ENCODE measurements around the gene RAB6A.
"Not testable (repeated sequence)": the region's sequence is repeated elsewhere in the genome, so short reads cannot be mapped to it uniquely, and the experiment has no call there.

Gene RAB6A

DNA sequence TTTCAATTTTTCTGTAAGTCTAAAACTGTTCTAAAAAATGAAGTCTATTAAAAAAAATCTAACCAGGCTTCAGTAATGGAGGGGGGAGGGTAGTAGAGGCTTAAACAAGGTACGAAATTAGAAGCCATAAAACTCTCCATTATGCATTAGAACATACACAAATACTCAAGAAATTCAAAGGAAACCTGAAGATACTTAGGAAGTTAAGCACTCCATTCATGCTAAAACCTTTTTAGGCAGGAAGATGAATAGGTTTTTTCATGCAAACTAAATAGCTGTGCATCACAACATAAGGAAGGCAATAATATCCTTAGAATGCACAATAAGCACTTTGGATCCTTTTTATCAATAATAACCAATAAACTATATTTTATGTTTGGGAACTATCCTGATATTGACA lies 2.4 kb downstream of the RAB6A start:
- no peak for TF ChIP-seq EZH2 (IDR thresholded peaks at IDR 0.05)
- TF ChIP-seq FOXP2 (optimal IDR thresholded peaks at IDR 0.05; ENCODE audit: control extremely low read depth, extremely low read length, insufficient read depth) = no peak
- H3K4me3 ChIP-seq = peak overlapping the region; percentile 96
- H3K36me3 ChIP-seq (ENCODE audit: insufficient read depth, low read length) = 0 out of 2 replicates have a peak, but pooled peaks cover 3% of the 10 kb centered on the region
- H3K27ac ChIP-seq = 0 out of 2 replicates have a peak overlapping the region, but pooled peaks have one; percentile 5
- DNase-seq (ENCODE audit: low read depth, low spot score) = no peak
- H3K9ac ChIP-seq (ENCODE audit: insufficient read length) = peak overlapping the region; percentile 93
- no peaks in the 10 kb centered on the region for H3K9me3 ChIP-seq (ENCODE audit: low read depth, low read length)

DNA sequence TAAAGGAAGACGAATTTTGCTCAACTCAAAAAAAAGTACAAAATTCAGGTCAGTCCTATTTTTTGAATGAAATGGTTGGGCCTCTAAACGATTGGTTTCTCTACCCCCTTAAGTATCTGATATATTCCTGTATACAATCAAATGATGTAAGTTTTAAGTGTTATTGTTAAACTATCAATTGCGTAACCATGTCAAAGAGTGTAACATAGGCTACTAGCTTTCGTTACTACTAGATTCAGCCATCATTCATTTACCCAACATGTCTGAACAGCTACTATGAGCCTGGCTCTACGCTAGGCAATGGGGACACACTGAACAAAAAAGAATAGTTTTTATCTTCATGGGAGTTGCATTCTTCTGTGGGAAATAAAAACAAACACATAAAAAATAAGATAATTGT lies 3.3 kb downstream of the RAB6A start:
- TF ChIP-seq EZH2 (IDR thresholded peaks at IDR 0.05) = no peak
- TF ChIP-seq FOXP2 (optimal IDR thresholded peaks at IDR 0.05; ENCODE audit: control extremely low read depth, extremely low read length, insufficient read depth) = no peak
- no peak for TF ChIP-seq POLR2AphosphoS5 (IDR thresholded peaks at IDR 0.05; ENCODE audit: borderline replicate concordance, low read depth, low read length)
- no peak for DNase-seq (ENCODE audit: low read depth, low spot score)
- H3K9ac ChIP-seq (ENCODE audit: insufficient read length) = no peak overlapping the region
- no peaks in the 10 kb centered on the region for H3K9me3 ChIP-seq (ENCODE audit: low read depth, low read length)
- H3K36me3 ChIP-seq (ENCODE audit: insufficient read depth, low read length) = 0 out of 2 replicates have a peak, but pooled peaks cover 3% of the 10 kb centered on the region
- peak overlapping the region; percentile 96; the same call in 1 of the 2 replicates for H3K4me3 ChIP-seq
- no peak overlapping the region for H3K27ac ChIP-seq

DNA sequence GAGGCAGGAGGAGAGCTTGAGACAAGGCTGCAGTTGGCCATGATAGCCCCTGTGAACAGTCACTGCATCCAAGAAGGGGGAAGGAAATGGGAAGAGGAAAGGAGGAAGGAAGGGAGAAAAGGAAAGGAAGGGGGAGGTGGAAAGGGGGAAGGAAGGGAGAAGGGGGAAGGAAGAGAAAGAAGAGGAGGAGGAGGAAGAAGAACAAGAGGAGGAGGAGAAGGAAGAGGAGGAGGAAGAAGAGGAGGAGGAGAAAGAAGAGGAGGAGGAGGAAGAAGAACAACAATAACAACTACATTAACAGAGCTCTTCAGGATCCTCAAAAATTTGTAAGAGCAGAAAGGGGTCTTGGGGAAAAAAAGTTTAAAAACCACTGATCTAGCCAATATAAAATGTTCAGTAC lies 5.2 kb downstream of the RAB6A start:
- Histone ChIP-seq H3K27ac (no peak overlapping the region), H3K4me3 (no peak overlapping the region), H3K36me3 (ENCODE audit: insufficient read depth, low read length) (0 out of 2 replicates have a peak, but pooled peaks cover 3% of the 10 kb centered on the region), H3K9me3 (ENCODE audit: low read depth, low read length) (no peaks in the 10 kb centered on the region), H3K9ac (ENCODE audit: insufficient read length) (no peak overlapping the region)
- DNase-seq (ENCODE audit: low read depth, low spot score) = no peak
- no peak for TF ChIP-seq POLR2AphosphoS5 (IDR thresholded peaks at IDR 0.05; ENCODE audit: borderline replicate concordance, low read depth, low read length)

DNA sequence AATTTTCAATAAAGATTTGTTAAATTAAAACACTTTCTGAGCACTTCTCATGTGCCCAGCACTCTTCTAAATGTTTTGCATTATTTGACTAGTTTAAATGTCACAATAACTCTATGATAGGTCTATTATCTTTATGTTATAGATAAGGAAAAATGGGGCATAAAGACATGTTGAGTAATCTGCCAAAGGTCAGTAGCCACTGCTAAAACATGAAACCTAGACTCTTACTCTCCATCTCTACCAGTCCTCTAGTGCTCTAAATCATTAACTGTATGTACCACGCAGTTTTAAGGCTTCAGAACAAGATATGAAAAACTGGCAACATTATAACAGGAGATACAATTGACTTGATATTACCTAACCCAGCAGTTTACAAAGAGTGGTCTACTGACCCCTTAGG lies 6.9 kb downstream of the RAB6A start:
- DNase-seq (ENCODE audit: low read depth, low spot score) = no peak
- Histone ChIP-seq H3K27ac (0 out of 2 replicates have a peak overlapping the region, but pooled peaks have one; percentile 35), H3K9me3 (ENCODE audit: low read depth, low read length) (no peaks in the 10 kb centered on the region), H3K9ac (ENCODE audit: insufficient read length) (no peak overlapping the region), H3K4me3 (no peak overlapping the region), H3K36me3 (ENCODE audit: insufficient read depth, low read length) (0 out of 2 replicates have a peak, but pooled peaks cover 3% of the 10 kb centered on the region)
- no peak for TF ChIP-seq POLR2AphosphoS5 (IDR thresholded peaks at IDR 0.05; ENCODE audit: borderline replicate concordance, low read depth, low read length)
- TF ChIP-seq EZH2 (IDR thresholded peaks at IDR 0.05) = no peak
- no peak for TF ChIP-seq FOXP2 (optimal IDR thresholded peaks at IDR 0.05; ENCODE audit: control extremely low read depth, extremely low read length, insufficient read depth)

GRCh38 chr11:73752903-73753302 lies 8.0 kb downstream of the RAB6A start:
- Histone ChIP-seq H3K36me3 (ENCODE audit: insufficient read depth, low read length) (0 out of 2 replicates have a peak, but pooled peaks cover 3% of the 10 kb centered on the region), H3K27ac (no peak overlapping the region), H3K9ac (ENCODE audit: insufficient read length) (no peak overlapping the region), H3K9me3 (ENCODE audit: low read depth, low read length) (no peaks in the 10 kb centered on the region), H3K4me3 (no peak overlapping the region)
- TF ChIP-seq FOXP2 (optimal IDR thresholded peaks at IDR 0.05; ENCODE audit: control extremely low read depth, extremely low read length, insufficient read depth) = no peak
- no peak for TF ChIP-seq POLR2AphosphoS5 (IDR thresholded peaks at IDR 0.05; ENCODE audit: borderline replicate concordance, low read depth, low read length)
- no peak for DNase-seq (ENCODE audit: low read depth, low spot score)

GRCh38 chr11:73752216-73752867 lies 8.5 kb downstream of the RAB6A start:
- Histone ChIP-seq H3K9ac (ENCODE audit: insufficient read length) (no peak overlapping the region), H3K27ac (no peak overlapping the region), H3K4me3 (no peak overlapping the region), H3K36me3 (ENCODE audit: insufficient read depth, low read length) (0 out of 2 replicates have a peak, but pooled peaks cover 3% of the 10 kb centered on the region), H3K9me3 (ENCODE audit: low read depth, low read length) (no peaks in the 10 kb centered on the region)
- no peak for TF ChIP-seq FOXP2 (optimal IDR thresholded peaks at IDR 0.05; ENCODE audit: control extremely low read depth, extremely low read length, insufficient read depth)
- no peak for TF ChIP-seq EZH2 (IDR thresholded peaks at IDR 0.05)
- no peak for TF ChIP-seq POLR2AphosphoS5 (IDR thresholded peaks at IDR 0.05; ENCODE audit: borderline replicate concordance, low read depth, low read length)
- DNase-seq (ENCODE audit: low read depth, low spot score) = no peak

DNA sequence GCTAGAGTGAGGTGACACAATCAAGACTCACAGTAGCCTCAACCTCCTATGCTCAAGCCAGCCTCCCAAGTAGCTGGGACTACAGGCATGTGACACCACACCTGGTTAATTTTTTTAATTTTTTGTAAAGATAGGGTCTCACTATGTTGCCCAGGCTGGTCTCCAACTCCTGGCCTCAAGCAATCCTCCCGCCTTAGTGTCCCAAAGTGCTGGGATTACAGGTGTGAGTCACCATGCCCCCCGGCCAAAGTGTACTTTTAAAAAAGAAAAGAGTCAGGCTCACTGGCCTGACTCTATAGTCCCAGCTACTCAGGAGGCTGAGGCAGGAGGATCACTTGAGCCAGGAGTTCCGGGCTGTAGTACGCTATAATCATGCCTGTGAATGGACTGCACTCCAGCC lies 10.0 kb downstream of the RAB6A start:
- H3K9ac ChIP-seq (ENCODE audit: insufficient read length); DNase-seq (ENCODE audit: low read depth, low spot score); H3K27ac ChIP-seq; H3K9me3 ChIP-seq (ENCODE audit: low read depth, low read length); H3K36me3 ChIP-seq (ENCODE audit: insufficient read depth, low read length); H3K4me3 ChIP-seq: not testable (repeated sequence)

DNA sequence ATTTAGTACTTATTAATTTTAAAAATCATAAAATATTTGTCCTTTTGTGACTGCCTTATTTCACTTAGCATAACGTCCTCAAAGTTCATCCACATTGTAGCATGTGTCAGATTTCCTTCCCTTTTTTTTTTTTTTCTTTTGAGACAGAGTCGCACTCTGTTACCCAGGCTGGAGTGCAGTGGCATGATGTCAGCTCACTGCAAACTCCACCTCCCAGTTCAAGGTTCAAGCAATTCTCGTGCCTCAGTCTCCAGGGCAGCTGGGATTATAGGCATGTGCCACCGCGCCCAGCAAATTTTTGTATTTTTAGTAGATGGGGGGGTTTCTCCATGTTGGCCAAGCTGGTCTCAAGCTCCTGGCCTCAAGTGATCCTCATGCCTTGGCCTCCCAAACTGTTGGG lies 10.6 kb downstream of the RAB6A start:
- Histone ChIP-seq H3K36me3 (ENCODE audit: insufficient read depth, low read length) (no peaks in the 10 kb centered on the region), H3K27ac (no peak overlapping the region), H3K9me3 (ENCODE audit: low read depth, low read length) (no peaks in the 10 kb centered on the region), H3K9ac (ENCODE audit: insufficient read length) (no peak overlapping the region), H3K4me3 (no peak overlapping the region)
- DNase-seq (ENCODE audit: low read depth, low spot score) = no peak
- no peak for TF ChIP-seq FOXP2 (optimal IDR thresholded peaks at IDR 0.05; ENCODE audit: control extremely low read depth, extremely low read length, insufficient read depth)
- no peak for TF ChIP-seq POLR2AphosphoS5 (IDR thresholded peaks at IDR 0.05; ENCODE audit: borderline replicate concordance, low read depth, low read length)
- TF ChIP-seq EZH2 (IDR thresholded peaks at IDR 0.05) = no peak

GRCh38 chr11:73749118-73749517 lies 11.8 kb downstream of the RAB6A start:
- Histone ChIP-seq H3K27ac (no peak overlapping the region), H3K9me3 (ENCODE audit: low read depth, low read length) (no peaks in the 10 kb centered on the region), H3K9ac (ENCODE audit: insufficient read length) (no peak overlapping the region), H3K36me3 (ENCODE audit: insufficient read depth, low read length) (no peaks in the 10 kb centered on the region), H3K4me3 (no peak overlapping the region)
- TF ChIP-seq FOXP2 (optimal IDR thresholded peaks at IDR 0.05; ENCODE audit: control extremely low read depth, extremely low read length, insufficient read depth) (no peak), POLR2AphosphoS5 (IDR thresholded peaks at IDR 0.05; ENCODE audit: borderline replicate concordance, low read depth, low read length) (no peak), EZH2 (IDR thresholded peaks at IDR 0.05) (no peak)
- DNase-seq (ENCODE audit: low read depth, low spot score) = no peak
